GM23248 (cell line): ENCODE results near the gene SLC5A8.

Source experiments
- EZH2 ChIP-seq: fragments of 200-600 bp; sonication (generic); IDR thresholded peaks from 2 replicates; pipeline ENCODE4 v1.6.1; 2018; ENCODE audit warnings: antibody characterized with exemption, mild to moderate bottlenecking; ENCODE audit not compliant: insufficient read depth, poor library complexity, severe bottlenecking
- EZH2phosphoT487 ChIP-seq: fragments of 200-600 bp; sonication (generic); IDR thresholded peaks from 2 replicates; pipeline ENCODE4 v1.6.1; 2018; ENCODE audit warnings: antibody characterized with exemption, moderate library complexity, mild to moderate bottlenecking, low read depth; ENCODE audit not compliant: insufficient read depth

DNA sequence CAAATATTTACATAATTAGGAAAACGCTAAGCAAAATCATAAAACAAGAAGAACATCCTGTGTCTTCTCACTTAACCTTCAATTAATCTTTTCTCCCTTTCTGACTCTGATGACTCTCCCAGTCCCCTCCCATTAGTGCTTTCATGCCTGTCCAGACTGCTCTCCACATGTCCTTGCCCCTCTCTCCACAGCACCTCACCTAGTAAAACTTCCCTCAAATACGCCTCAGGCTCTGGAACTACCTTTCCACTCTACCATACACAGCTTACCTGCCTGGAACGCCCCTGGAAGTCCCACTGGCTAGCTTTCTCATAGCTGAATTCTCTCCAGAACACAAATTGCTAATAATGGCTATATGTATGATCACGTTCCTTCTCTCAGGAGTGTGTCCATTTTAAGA lies 44.7 kb downstream of the SLC5A8 start:
- TF ChIP-seq EZH2 (no peak), EZH2phosphoT487 (no peak)
